H1 (cell line): ENCODE measurements around the gene OAT. TPM values are rescaled to one million over a fixed set of nuclear protein-coding genes. Genes with fewer than 3 reads are reported as not detected.

ENCODE experiments used
- CTCF ChIA-PET: fragments of 300-600 bp; sonication (Branson Sonifier 250); formaldehyde crosslinking; loops from one replicate; lab custom pipeline; 2021; ENCODE audit not compliant: partially characterized antibody; lab: Charles Lee
- POLR2A ChIA-PET: fragments of 300-600 bp; sonication (Branson Sonifier 250); formaldehyde crosslinking; loops from one replicate; lab custom pipeline; 2021; ENCODE audit warnings: inconsistent platforms; ENCODE audit not compliant: partially characterized antibody; lab: Charles Lee
- DNase-seq, 2 experiments: peaks; one replicate each; pipeline versions ENCODE4 v3.0.0 to v3.0.0-alpha.2; 2010 to 2022; ENCODE audit warnings: low spot score in 2 of 2, low read depth in 1 of 2, mixed read lengths in 1 of 2
- FAIRE-seq: peaks from 2 replicates; lab custom pipeline; 2011; peaks lifted over from hg19 to GRCh38; lab: Jason Lieb, UNC
- H2AFZ ChIP-seq: 2 replicates; pipeline ENCODE4 v1.8.1; 2012; ENCODE audit warnings: low read length, inconsistent platforms
- H2AK5ac ChIP-seq: 2 replicates; pipeline ENCODE4 v1.6.1; 2013; ENCODE audit warnings: low read depth, low read length
- H2BK120ac ChIP-seq: replicated peaks from 2 replicates; pipeline ENCODE3; 2013; ENCODE audit warnings: low read depth, low read length, inconsistent platforms
- H2BK12ac ChIP-seq: 2 replicates; pipeline ENCODE4 v1.6.1; 2013; ENCODE audit warnings: low read depth, low read length
- H2BK15ac ChIP-seq: 2 replicates; pipeline ENCODE4 v1.6.1; 2013; ENCODE audit warnings: low read length
- H2BK20ac ChIP-seq: 2 replicates; pipeline ENCODE4 v1.6.1; 2013; ENCODE audit warnings: low read length
- H2BK5ac ChIP-seq: 2 replicates; pipeline ENCODE4 v1.6.1; 2013; ENCODE audit warnings: low read depth, low read length
- H3K14ac ChIP-seq: 2 replicates; pipeline ENCODE4 v1.6.1; 2013; ENCODE audit warnings: inconsistent platforms; ENCODE audit not compliant: insufficient read length
- H3K18ac ChIP-seq: 2 replicates; pipeline ENCODE4 v1.6.1; 2013; ENCODE audit warnings: low read length; ENCODE audit errors: extremely low read depth
- H3K23ac ChIP-seq: 2 replicates; pipeline ENCODE4 v1.6.1; 2013; ENCODE audit warnings: inconsistent platforms; ENCODE audit not compliant: insufficient read length
- H3K23me2 ChIP-seq: 2 replicates; pipeline ENCODE4 v1.6.1; 2013; ENCODE audit warnings: low read depth, low read length
- H3K27ac ChIP-seq: 2 replicates; pipeline ENCODE4 v1.6.1; 2011; ENCODE audit warnings: low read depth, low read length, inconsistent platforms
- H3K27me3 ChIP-seq, 4 experiments: replicated peaks in 1 of 4; 1 replicate in 1 of 4; 2 replicates in 3 of 4; pipeline versions ENCODE4 v1.6.1 to v1.8.1; 2011 to 2013; ENCODE audit warnings: low read length in 3 of 4, mild to moderate bottlenecking in 3 of 4, inconsistent platforms in 2 of 4, mixed read lengths in 2 of 4, moderate library complexity in 1 of 4; ENCODE audit not compliant: control insufficient read depth in 3 of 4, insufficient read depth in 3 of 4; ENCODE audit errors: extremely low read depth in 1 of 4
- H3K36me3 ChIP-seq, 4 experiments: 2 replicates each; pipeline versions ENCODE4 v1.6.1 to v1.8.1; 2011 to 2013; ENCODE audit warnings: mild to moderate bottlenecking in 4 of 4, low read length in 3 of 4, moderate library complexity in 2 of 4, control low read depth in 1 of 4, inconsistent platforms in 1 of 4; ENCODE audit not compliant: insufficient read depth in 4 of 4, control insufficient read depth in 2 of 4
- H3K4ac ChIP-seq: replicated peaks from 2 replicates; pipeline ENCODE3; 2013; ENCODE audit warnings: low read length, low read depth, mixed read lengths, inconsistent platforms; ENCODE audit not compliant: insufficient read length
- H3K4me1 ChIP-seq, 4 experiments: replicated peaks in 1 of 4; 1 replicate in 1 of 4; 2 replicates in 3 of 4; pipeline versions ENCODE4 v1.6.1 to v1.8.1; 2011 to 2013; ENCODE audit warnings: low read length in 3 of 4, inconsistent platforms in 2 of 4, mixed read lengths in 1 of 4; ENCODE audit not compliant: insufficient read depth in 4 of 4, control insufficient read depth in 3 of 4
- H3K4me2 ChIP-seq, 2 experiments: 2 replicates each; pipeline versions ENCODE4 v1.6.1 to v1.8.1; 2011 to 2013; ENCODE audit warnings: low read depth in 2 of 2, low read length in 2 of 2, control low read depth in 1 of 2, inconsistent platforms in 1 of 2, mild to moderate bottlenecking in 1 of 2; ENCODE audit not compliant: insufficient read depth in 1 of 2
- H3K4me3 ChIP-seq, 4 experiments: fragments of 200-600, 300-600 bp in 1 of 4; sonication (generic), shearing (Covaris generic), sonication (Bioruptor Twin) in 1 of 4; 2 replicates each; pipeline versions ENCODE4 v1.5.1 to v1.8.1; 2011 to 2016; ENCODE audit warnings: low read length in 4 of 4, low read depth in 3 of 4, control low read depth in 2 of 4, inconsistent platforms in 2 of 4, mild to moderate bottlenecking in 2 of 4, mixed read lengths in 1 of 4, moderate library complexity in 1 of 4; ENCODE audit not compliant: insufficient read depth in 2 of 4; ENCODE audit errors: extremely low read depth in 1 of 4
- H3K56ac ChIP-seq: replicated peaks from 2 replicates; pipeline ENCODE3; 2013; ENCODE audit warnings: low read depth, mild to moderate bottlenecking, mixed read lengths, low read length, inconsistent platforms; ENCODE audit not compliant: insufficient read length
- H3K79me1 ChIP-seq: 2 replicates; pipeline ENCODE4 v1.6.1; 2013; ENCODE audit warnings: low read depth, low read length, control low read depth
- H3K79me2 ChIP-seq, 2 experiments: 2 replicates each; pipeline versions ENCODE4 v1.6.1 to v1.8.1; 2012 to 2013; ENCODE audit warnings: low read length in 2 of 2, mild to moderate bottlenecking in 2 of 2, inconsistent platforms in 1 of 2; ENCODE audit not compliant: insufficient read depth in 2 of 2, control insufficient read depth in 1 of 2
- H3K9ac ChIP-seq, 4 experiments: replicated peaks in 1 of 4; 1 replicate in 1 of 4; 2 replicates in 3 of 4; pipeline versions ENCODE4 v1.6.1 to v1.8.1; 2011 to 2013; ENCODE audit warnings: low read depth in 3 of 4, low read length in 3 of 4, control low read depth in 2 of 4, mild to moderate bottlenecking in 2 of 4, moderate library complexity in 2 of 4, inconsistent platforms in 1 of 4; ENCODE audit errors: extremely low read depth in 1 of 4
- H3K9me3 ChIP-seq, 2 experiments: 2 replicates each; pipeline versions ENCODE4 v1.6.1 to v1.8.1; 2012 to 2013; ENCODE audit warnings: mild to moderate bottlenecking in 2 of 2, moderate library complexity in 2 of 2, control low read depth in 1 of 2, inconsistent platforms in 1 of 2, low read depth in 1 of 2, low read length in 1 of 2, mixed read lengths in 1 of 2; ENCODE audit not compliant: insufficient read depth in 2 of 2
- H4K20me1 ChIP-seq, 2 experiments: replicated peaks in 1 of 2; 2 replicates each; pipeline versions ENCODE3 to v1.8.1; 2011 to 2013; ENCODE audit warnings: inconsistent platforms in 2 of 2, low read length in 2 of 2, mild to moderate bottlenecking in 1 of 2; ENCODE audit not compliant: insufficient read depth in 2 of 2, control insufficient read depth in 1 of 2
- H4K5ac ChIP-seq: 2 replicates; pipeline ENCODE4 v1.6.1; 2013; ENCODE audit warnings: low read length, low read depth, mixed read lengths, inconsistent platforms; ENCODE audit not compliant: insufficient read length
- H4K8ac ChIP-seq: 2 replicates; pipeline ENCODE4 v1.8.0; 2013; ENCODE audit warnings: mild to moderate bottlenecking, moderate library complexity, low read length, inconsistent platforms; ENCODE audit not compliant: insufficient read depth; ENCODE audit errors: extremely low read depth
- H4K91ac ChIP-seq: replicated peaks from 2 replicates; pipeline ENCODE3; 2013; ENCODE audit warnings: low read length, mixed read lengths, inconsistent platforms; ENCODE audit not compliant: insufficient read length
- CHD1 ChIP-seq: IDR thresholded peaks from 2 replicates; pipeline ENCODE4 v1.6.1; 2012; ENCODE audit warnings: low read depth, low read length, improper control_type of control experiment
- EGR1 ChIP-seq: IDR thresholded peaks from 2 replicates; pipeline ENCODE4 v1.6.1; 2011; ENCODE audit warnings: low read depth, low read length, borderline replicate concordance
- EZH2 ChIP-seq: fragments of 200-600 bp; sonication (generic); IDR thresholded peaks from 2 replicates; pipeline ENCODE4 v1.7.1; 2012; ENCODE audit warnings: low read depth, mild to moderate bottlenecking, moderate library complexity, low read length, inconsistent platforms; ENCODE audit not compliant: severe bottlenecking
- FOSL1 ChIP-seq: IDR thresholded peaks from 2 replicates; pipeline ENCODE4 v1.6.1; 2011; ENCODE audit warnings: mild to moderate bottlenecking, low read depth, low read length, moderate library complexity; ENCODE audit not compliant: insufficient read depth
- GTF2F1 ChIP-seq: IDR thresholded peaks from 2 replicates; pipeline ENCODE4 v1.6.1; 2012; ENCODE audit warnings: low read depth, low read length, improper control_type of control experiment, borderline replicate concordance
- JUND ChIP-seq: IDR thresholded peaks from 2 replicates; pipeline ENCODE4 v1.6.1; 2011; ENCODE audit warnings: mild to moderate bottlenecking, improper control_type of control experiment, low read length
- MAFK ChIP-seq: IDR thresholded peaks from 2 replicates; pipeline ENCODE4 v1.6.1; 2012; ENCODE audit warnings: low read depth, mild to moderate bottlenecking, improper control_type of control experiment, low read length
- RBBP5 ChIP-seq: IDR thresholded peaks from 2 replicates; pipeline ENCODE4 v1.7.1; 2012; ENCODE audit warnings: low read depth, mild to moderate bottlenecking, inconsistent platforms, low read length, moderate library complexity, borderline replicate concordance
- RFX5 ChIP-seq: IDR thresholded peaks from 2 replicates; pipeline ENCODE4 v1.6.1; 2011; ENCODE audit warnings: low read depth, low read length, improper control_type of control experiment, borderline replicate concordance
- SRF ChIP-seq: IDR thresholded peaks from 2 replicates; pipeline ENCODE4 v1.6.1; 2011; ENCODE audit warnings: mild to moderate bottlenecking, low read depth, low read length, moderate library complexity
- SUZ12 ChIP-seq: fragments of 200-600 bp; sonication (generic); IDR thresholded peaks from 2 replicates; pipeline ENCODE4 v1.6.1; 2012; ENCODE audit warnings: mild to moderate bottlenecking, inconsistent platforms, low read length, moderate library complexity, mixed read lengths
- TAF1 ChIP-seq: IDR thresholded peaks from 2 replicates; pipeline ENCODE4 v1.6.1; 2011; ENCODE audit warnings: mild to moderate bottlenecking, low read depth, low read length
- TBP ChIP-seq: IDR thresholded peaks from 2 replicates; pipeline ENCODE4 v1.6.1; 2011; ENCODE audit warnings: low read depth, low read length, improper control_type of control experiment
- WGBS, 2 experiments: shearing (Covaris generic) in 1 of 2; methylation state at CpG; one replicate each; pipeline versions ENCODE4 v1.1.6 to v1.1.7; 2013 to 2015; ENCODE audit warnings: low lambda C conversion rate in 2 of 2, mixed read lengths in 2 of 2, inconsistent platforms in 1 of 2, low coverage in 1 of 2, missing lambda C conversion rate in 1 of 2; ENCODE audit not compliant: insufficient replicate concordance in 2 of 2, insufficient coverage in 1 of 2, insufficient read length in 1 of 2; ENCODE audit errors: extremely low coverage in 1 of 2, missing lambda C conversion rate in 1 of 2; 5-methylcytosine and 5-hydroxymethylcytosine counted together
- polyA plus RNA-seq, 7 experiments: library from polyadenylated mRNA; depleted of rRNA in 3 of 7; stranded (reverse) in 5 of 7; unstranded in 2 of 7; fragments of >200 nt in 5 of 7; fragments of 200-250 nt in 2 of 7; gene quantifications; 1 replicate in 5 of 7; 2 replicates in 1 of 7; 4 replicates in 1 of 7; pipeline versions ENCODE4 v1.2.1 to v1.2.3, GENCODE V29; 2011 to 2013; ENCODE audit warnings: missing spikeins in 2 of 7, mixed read lengths in 2 of 7
- total RNA-seq: library from RNA; stranded (reverse); fragmentation: NEBNext Ultra II Directional; extraction: Animal tissue kit (Norgen Biotek cat#: 25700); gene quantifications from 2 replicates; pipeline ENCODE4 v1.2.1, GENCODE V29; 2021

Gene OAT
- total and polyA plus RNA-seq, 2 of the 8 experiments (the other 6 are each of a cell fraction or from before 2014, with no cell fraction given) = 67.8 to 121 TPM

DNA sequence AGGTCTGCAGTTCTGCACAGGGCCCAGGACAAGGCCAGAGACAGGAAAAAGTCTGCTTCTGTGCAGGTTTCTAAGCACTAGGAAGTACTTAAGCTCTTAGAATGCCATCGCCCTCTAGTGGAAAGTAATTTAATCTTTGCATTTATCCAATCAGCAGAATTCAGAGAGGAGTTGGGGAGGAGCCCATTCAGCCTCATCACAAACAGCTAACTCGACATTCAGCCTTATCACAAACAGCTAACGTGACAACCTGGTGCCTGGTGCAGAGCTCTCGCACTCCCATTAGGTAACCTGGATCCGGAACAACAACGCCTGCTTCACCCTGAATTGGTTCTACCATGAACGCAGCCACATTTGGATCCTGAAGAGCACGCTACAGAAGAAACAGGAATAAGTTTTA, 15.2 kb downstream of the OAT start:
- ChIA-PET CTCF (interaction anchor here (0.6 to 2.7 kb wide), 33 partner anchors 9 to 408 kb away, joined by 3 to 22 read pairs (median 3); partner anchors contain the start of gene OAT), POLR2A (interaction anchor here (1.0 to 1.3 kb wide), 4 partner anchors 9 to 15 kb away, joined by 3 to 13 read pairs (median 5); partner anchors contain the start of gene OAT)
- Histone ChIP-seq H4K91ac (no peak overlapping the region), H3K56ac (no peak overlapping the region), H3K9me3 (no peaks in the 10 kb centered on the region), H3K79me1 (no peaks in the 10 kb centered on the region), H3K23ac (no peak overlapping the region), H2BK20ac (no peak overlapping the region), H3K4me1 (no peaks in the 10 kb centered on the region), H3K4me2 (no peak overlapping the region; a peak in 1 of 4 replicates), H3K27ac (no peak overlapping the region), H4K5ac (no peak overlapping the region), H3K23me2 (no peaks in the 10 kb centered on the region), H3K36me3 (peaks cover 9 to 51% (median 31%) of the 10 kb centered on the region in 4 experiments), H3K4ac (no peak overlapping the region), H2BK15ac (no peak overlapping the region; the same call in 1 of the 2 replicates), H4K8ac (no peak overlapping the region), H2BK120ac (no peak overlapping the region), H3K18ac (no peak overlapping the region), H3K79me2 (no peaks in the 10 kb centered on the region), H3K27me3 (no peaks in the 10 kb centered on the region), H2AK5ac (no peak overlapping the region), H3K4me3 (no peak overlapping the region), H2AFZ (no peak overlapping the region), H2BK5ac (no peak overlapping the region), H4K20me1 (peaks cover 0 to 2% of the 10 kb centered on the region in 2 experiments), H2BK12ac (no peak overlapping the region), H3K14ac (no peak overlapping the region), H3K9ac (no peak overlapping the region)
- 54% methylated on average over 8 of the region's 8 CpGs; no CpG with 5 or more reads in 1 of the 2 experiments for WGBS, 2 experiments
- peak; percentile 91 for FAIRE-seq
- DNase-seq = peak; percentile 51 to 57
- TF ChIP-seq SRF (0 out of 2 replicates have a peak, but pooled peaks have one; percentile 22), CHD1 (no peak), SUZ12 (no peak), RFX5 (no peak), RBBP5 (no peak), TBP (peak; percentile 26; the same call in 1 of the 2 replicates), TAF1 (no peak), JUND (no peak), GTF2F1 (no peak), FOSL1 (no peak), EGR1 (no peak), MAFK (peak; percentile 65), EZH2 (no peak)
